ENCODE results near the gene DEFB125.
"Not testable (repeated sequence)": the region's sequence is repeated elsewhere in the genome, so short reads cannot be mapped to it uniquely, and the experiment has no call there.

DEFB125 gene

GRCh38 chr20:87401-87800 lies at the start of gene DEFB125:
Gene DEFB125, plus strand, starts transcription at chr20:87672. Its CDS starts 38 bp downstream, at chr20:87710.
- no peak for DNase-seq

- DNase-seq, result no peak
Measured at GRCh38 chr20:60035-60918, 27.2 kb upstream of the DEFB125 start.

- no peak for DNase-seq
Measured at GRCh38 chr20:61230-61629, 26.2 kb upstream of the DEFB125 start.

- DNase-seq, result no peak
Measured at GRCh38 chr20:61757-62156, 25.7 kb upstream of the DEFB125 start.

GRCh38 chr20:62487-62886 lies 25.0 kb upstream of the DEFB125 start:
- DNase-seq, result no peak

GRCh38 chr20:64026-64603 lies 23.4 kb upstream of the DEFB125 start:
- no peak for DNase-seq

- DNase-seq, result no peak
Measured at GRCh38 chr20:64766-65322, 22.6 kb upstream of the DEFB125 start.

GRCh38 chr20:77231-77630 lies 10.2 kb upstream of the DEFB125 start:
- no peak for DNase-seq

- DNase-seq, result no peak
Measured at GRCh38 chr20:78338-78737, 9.1 kb upstream of the DEFB125 start.

- no peak for DNase-seq
Measured at GRCh38 chr20:79565-79964, 7.9 kb upstream of the DEFB125 start.

- DNase-seq, result no peak
Measured at GRCh38 chr20:90651-91050, 3.2 kb downstream of the DEFB125 start.

GRCh38 chr20:93641-94040 lies 6.2 kb downstream of the DEFB125 start:
- no peak for DNase-seq

GRCh38 chr20:95215-95614 lies 7.7 kb downstream of the DEFB125 start:
- DNase-seq, result no peak

- DNase-seq, result not testable (repeated sequence)
Measured at GRCh38 chr20:97691-98090, 10.2 kb downstream of the DEFB125 start.

- DNase-seq, result no peak
Measured at GRCh38 chr20:101975-102374, 14.5 kb downstream of the DEFB125 start.

GRCh38 chr20:103456-103855 lies 16.0 kb downstream of the DEFB125 start:
- no peak for DNase-seq

GRCh38 chr20:112396-112795 lies 24.9 kb downstream of the DEFB125 start:
- no peak for DNase-seq

- no peak for DNase-seq
Measured at GRCh38 chr20:117518-117917, 30.0 kb downstream of the DEFB125 start.

GRCh38 chr20:129786-130323 lies 42.4 kb downstream of the DEFB125 start:
- not testable (repeated sequence) for DNase-seq

GRCh38 chr20:137668-138490 lies 50.4 kb downstream of the DEFB125 start:
- no peak for DNase-seq

- no peak for DNase-seq
Measured at GRCh38 chr20:142290-142689, 54.8 kb downstream of the DEFB125 start, which contains the start of gene DEFB126. Gene DEFB126, plus strand, starts transcription at chr20:142590. Its CDS starts 39 bp downstream, at chr20:142629.

GRCh38 chr20:145877-146276 lies 58.4 kb downstream of the DEFB125 start:
- DNase-seq, result no peak
